ENCODE results near the gene OVOL2. TPM values are rescaled to one million over a fixed set of nuclear protein-coding genes. Genes with fewer than 3 reads are reported as not detected.

OVOL2 gene
- total and polyA plus RNA-seq, 2 experiments from 2014 or later, result 11.2 to 11.5 TPM

GRCh38 chr20:18031888-18032509 is 25.7 kb downstream of the OVOL2 start:
- no peak for TF ChIP-seq ZNF462 (CRISPR knock-in tag; IDR thresholded peaks at IDR 0.05)
- no peak for TF ChIP-seq ZNF331 (CRISPR knock-in tag; IDR thresholded peaks at IDR 0.05; ENCODE audit: low read depth)
- Mint-ChIP-seq H3K4me3 (no peak overlapping the region), H3K4me1 (peaks cover 11% of the 10 kb centered on the region), H3K27me3 (ENCODE audit: insufficient read depth, low read depth, poor library complexity) (peaks cover 4% of the 10 kb centered on the region), H3K9me3 (no peaks in the 10 kb centered on the region; the same call in 2 of the 3 replicates), H3K36me3 (ENCODE audit: low read depth) (peaks cover 11% of the 10 kb centered on the region; the same call in 2 of the 3 replicates), H3K27ac (no peak overlapping the region)
- Histone ChIP-seq H3K4me1 (ENCODE audit: insufficient read depth) (peaks cover 6% of the 10 kb centered on the region; the same call in 1 of the 2 replicates), H2AFZ (no peak overlapping the region), H3K27ac (ENCODE audit: low read depth) (no peak overlapping the region), H3F3A (replicated peaks; ENCODE audit: low read depth) (0 out of 2 replicates have a peak, but pooled peaks cover 2% of the 10 kb centered on the region), H3K79me2 (replicated peaks; ENCODE audit: insufficient read depth) (no peaks in the 10 kb centered on the region), H3K27me3 (ENCODE audit: insufficient read depth) (no peaks in the 10 kb centered on the region), H3K9me2 (ENCODE audit: insufficient read depth) (no peaks in the 10 kb centered on the region), H4K20me1 (replicated peaks; ENCODE audit: insufficient read depth) (no peaks in the 10 kb centered on the region; the same call in 1 of the 2 replicates), H3K4me2 (no peak overlapping the region), H3K4me3 (no peak overlapping the region), H3K36me3 (ENCODE audit: insufficient read depth) (peaks cover 4% of the 10 kb centered on the region; the same call in 1 of the 2 replicates)
- ATAC-seq (no peak), DNase-seq (ENCODE audit: low spot score) (no peak)

GRCh38 chr20:18031050-18031449 is 26.7 kb downstream of the OVOL2 start:
- Histone ChIP-seq H3F3A (replicated peaks; ENCODE audit: low read depth) (0 out of 2 replicates have a peak, but pooled peaks cover 2% of the 10 kb centered on the region), H4K20me1 (replicated peaks; ENCODE audit: insufficient read depth) (no peaks in the 10 kb centered on the region), H3K79me2 (replicated peaks; ENCODE audit: insufficient read depth) (no peaks in the 10 kb centered on the region), H3K4me3 (no peak overlapping the region), H3K4me1 (ENCODE audit: insufficient read depth) (peaks cover 6% of the 10 kb centered on the region; the same call in 1 of the 2 replicates), H3K9me2 (ENCODE audit: insufficient read depth) (no peaks in the 10 kb centered on the region), H3K27me3 (ENCODE audit: insufficient read depth) (no peaks in the 10 kb centered on the region), H3K36me3 (ENCODE audit: insufficient read depth) (peaks cover 4% of the 10 kb centered on the region; the same call in 1 of the 2 replicates), H3K27ac (ENCODE audit: low read depth) (no peak overlapping the region), H3K4me2 (no peak overlapping the region), H2AFZ (no peak overlapping the region)
- DNase-seq (ENCODE audit: low spot score) (no peak), ATAC-seq (no peak)
- peaks cover 11% of the 10 kb centered on the region for H3K4me1 Mint-ChIP-seq
- TF ChIP-seq ZNF331 (CRISPR knock-in tag; IDR thresholded peaks at IDR 0.05; ENCODE audit: low read depth), result no peak
- TF ChIP-seq EZH2 (IDR thresholded peaks at IDR 0.05; ENCODE audit: low read depth, unreplicated experiment), result no peak
- no peak for TF ChIP-seq EZH2phosphoT487 (IDR thresholded peaks at IDR 0.05; ENCODE audit: unreplicated experiment)
- no peak for TF ChIP-seq JUNB (IDR thresholded peaks at IDR 0.05; ENCODE audit: unreplicated experiment)
- no peak for TF ChIP-seq REST (IDR thresholded peaks at IDR 0.05; ENCODE audit: unreplicated experiment)
- TF ChIP-seq STAT1 (IDR thresholded peaks at IDR 0.05; ENCODE audit: unreplicated experiment), result no peak
- H3K36me3 Mint-ChIP-seq (ENCODE audit: low read depth), result peaks cover 12% of the 10 kb centered on the region; the same call in 2 of the 3 replicates
- H3K9me3 Mint-ChIP-seq, result no peaks in the 10 kb centered on the region; the same call in 2 of the 3 replicates
- no peak overlapping the region for H3K27ac Mint-ChIP-seq
- H3K27me3 Mint-ChIP-seq (ENCODE audit: insufficient read depth, low read depth, poor library complexity), result peaks cover 2% of the 10 kb centered on the region
- H3K4me3 Mint-ChIP-seq, result no peak overlapping the region
